Endothelial cell of umbilical vein (primary cell): ENCODE results near the gene TBC1D9B. TPM values are rescaled to one million over a fixed set of nuclear protein-coding genes. Genes with fewer than 3 reads are reported as not detected.
"Not testable (repeated sequence)": the region's sequence is repeated elsewhere in the genome, so short reads cannot be mapped to it uniquely, and the experiment has no call there.

Source experiments
- BruUV-seq: library from RNA; stranded (reverse); fragments of 400-500 nt; replicated peaks from 2 replicates; lab custom pipeline; 2021; lab: Mats Ljungman, UMichigan
- CTCF ChIA-PET: fragments of 300-600, 350-600 bp; sonication (Branson Sonifier 250); formaldehyde crosslinking; loops from one replicate; lab custom pipeline; 2021; ENCODE audit warnings: antibody characterized with exemption, inconsistent platforms; lab: Charles Lee
- POLR2A ChIA-PET: fragments of 300-600, 350-600 bp; sonication (Branson Sonifier 250); formaldehyde crosslinking; loops from one replicate; lab custom pipeline; 2021; ENCODE audit warnings: antibody characterized with exemption, inconsistent platforms; lab: Charles Lee
- DNase-seq: peaks from one replicate; pipeline ENCODE4 v3.0.0-alpha.2; 2011; ENCODE audit warnings: low read depth, low spot score
- FAIRE-seq: peaks from 2 replicates; lab custom pipeline; 2011; peaks lifted over from hg19 to GRCh38; lab: Jason Lieb, UNC
- H2AFZ ChIP-seq: 2 replicates; pipeline ENCODE4 v1.6.0; 2012; ENCODE audit warnings: low read depth, low read length, control low read depth, inconsistent platforms
- H3K27ac ChIP-seq: 2 replicates; pipeline ENCODE4 v1.5.1; 2011; ENCODE audit warnings: low read depth, mild to moderate bottlenecking, control low read depth, low read length, moderate library complexity; ENCODE audit not compliant: insufficient read depth
- H3K27me3 ChIP-seq, 2 experiments: 2 replicates each; pipeline versions ENCODE4 v1.6.0 to v1.6.1; 2011; ENCODE audit warnings: low read length in 2 of 2, mixed read lengths in 1 of 2; ENCODE audit not compliant: control insufficient read depth in 2 of 2, insufficient read depth in 2 of 2
- H3K36me3 ChIP-seq, 2 experiments: 2 replicates in 1 of 2; 3 replicates in 1 of 2; pipeline ENCODE4 v1.5.1; 2011; ENCODE audit warnings: low read length in 2 of 2, mild to moderate bottlenecking in 1 of 2, moderate library complexity in 1 of 2; ENCODE audit not compliant: control insufficient read depth in 2 of 2, insufficient read depth in 2 of 2; ENCODE audit errors: extremely low read depth in 1 of 2
- H3K4me1 ChIP-seq: 3 replicates; pipeline ENCODE4 v1.5.1; 2011; ENCODE audit warnings: mild to moderate bottlenecking, low read length; ENCODE audit not compliant: control insufficient read depth, insufficient read depth; ENCODE audit errors: extremely low read depth
- H3K4me2 ChIP-seq: 2 replicates; pipeline ENCODE4 v1.6.1; 2011; ENCODE audit warnings: low read length, control low read depth, mixed read lengths; ENCODE audit not compliant: insufficient read depth
- H3K4me3 ChIP-seq, 3 experiments: fragments of 200-600 bp in 1 of 3; sonication (generic), shearing (Covaris generic) in 1 of 3; replicated peaks in 1 of 3; 2 replicates each; pipeline ENCODE4 v1.5.1; 2011 to 2016; ENCODE audit warnings: control low read depth in 3 of 3, low read length in 3 of 3, mild to moderate bottlenecking in 2 of 3, inconsistent platforms in 1 of 3, low read depth in 1 of 3, moderate library complexity in 1 of 3; ENCODE audit not compliant: insufficient read depth in 1 of 3
- H3K79me2 ChIP-seq: 2 replicates; pipeline ENCODE4 v1.6.0; 2012; ENCODE audit warnings: low read length, inconsistent platforms; ENCODE audit not compliant: control insufficient read depth, insufficient read depth
- H3K9ac ChIP-seq: replicated peaks from 2 replicates; pipeline ENCODE3; 2011; ENCODE audit warnings: low read length, control low read depth; ENCODE audit not compliant: insufficient read depth; ENCODE audit errors: extremely low read depth
- H3K9me1 ChIP-seq: replicated peaks from 3 replicates; pipeline ENCODE4 v1.6.0; 2011; ENCODE audit warnings: mild to moderate bottlenecking, low read length; ENCODE audit not compliant: control insufficient read depth, insufficient read depth; ENCODE audit errors: extremely low read depth
- H3K9me3 ChIP-seq: replicated peaks from 2 replicates; pipeline ENCODE4 v1.5.1; 2012; ENCODE audit warnings: low read length, inconsistent platforms; ENCODE audit not compliant: control insufficient read depth, insufficient read depth
- H4K20me1 ChIP-seq: replicated peaks from 2 replicates; pipeline ENCODE3; 2011; ENCODE audit warnings: mild to moderate bottlenecking, low read length; ENCODE audit not compliant: control insufficient read depth, insufficient read depth; ENCODE audit errors: extremely low read depth
- MAX ChIP-seq: IDR thresholded peaks from 2 replicates; pipeline ENCODE4 v1.6.1; 2011; ENCODE audit not compliant: insufficient read depth, insufficient read length
- dilution Hi-C: fragments of 300-500 bp; cut with MboI; formaldehyde crosslinking; loops from one replicate; pipeline ENCODE4 v1.15.0; 2019; ENCODE audit warnings: low sequenced_read_pairs; ENCODE audit not compliant: extremely low pct_ligation_motif_present
- intact Hi-C: fragments of 100-400 bp; cut with micrococcal nuclease; formaldehyde crosslinking; loops from one replicate; pipeline ENCODE4 v1.10.0; 2022
- polyA plus RNA-seq, 4 experiments: library from polyadenylated mRNA; depleted of rRNA in 3 of 4; stranded (reverse) in 3 of 4; unstranded in 1 of 4; fragments of >200 nt; gene quantifications; 2 replicates each; pipeline versions ENCODE4 v1.2.1 to v1.2.3, GENCODE V29; 2011 to 2012; ENCODE audit warnings: missing spikeins in 1 of 4
- total RNA-seq: library from RNA; stranded (reverse); gene quantifications from 2 replicates; pipeline ENCODE4 v1.2.3, GENCODE V29; 2021

The TBC1D9B gene
- total and polyA plus RNA-seq, 2 donors (not counting 3 experiments of a cell fraction or from before 2014, with no cell fraction given): 82.8 to 150 TPM

DNA sequence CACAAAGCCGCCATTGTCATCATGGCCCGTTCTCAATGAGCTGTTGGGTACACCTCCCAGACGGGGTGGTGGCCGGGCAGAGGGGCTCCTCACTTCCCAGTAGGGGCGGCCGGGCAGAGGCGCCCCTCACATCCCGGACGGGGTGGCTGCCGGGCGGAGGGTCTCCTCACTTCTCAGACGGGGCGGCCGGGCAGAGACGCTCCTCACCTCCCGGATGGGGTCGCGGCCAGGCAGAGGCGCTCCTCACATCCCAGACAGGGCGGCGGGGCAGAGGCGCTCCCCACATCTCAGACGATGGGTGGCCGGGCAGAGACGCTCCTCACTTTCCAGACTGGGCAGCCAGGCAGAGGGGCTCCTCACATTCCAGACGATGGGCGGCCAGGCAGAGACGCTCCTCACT lies 72.8 kb downstream of the TBC1D9B start:
- H3K4me2 ChIP-seq, dilution Hi-C loops, H4K20me1 ChIP-seq, H3K27ac ChIP-seq, POLR2A ChIA-PET, H3K79me2 ChIP-seq, H3K9ac ChIP-seq, BruUV-seq, H3K9me1 ChIP-seq, H3K4me1 ChIP-seq, FAIRE-seq, H3K27me3 ChIP-seq, intact Hi-C loops, CTCF ChIA-PET, H2AFZ ChIP-seq, DNase-seq, H3K9me3 ChIP-seq, H3K4me3 ChIP-seq: not testable (repeated sequence)
- peaks cover 13 to 57% of the 10 kb centered on the region in 2 experiments for H3K36me3 ChIP-seq

- Histone ChIP-seq H3K27me3 (no peaks in the 10 kb centered on the region), H2AFZ (no peak overlapping the region), H3K4me1 (no peaks in the 10 kb centered on the region), H3K4me3 (no peak overlapping the region), H3K79me2 (peaks cover 2% of the 10 kb centered on the region), H3K9ac (no peak overlapping the region), H3K27ac (no peak overlapping the region), H3K36me3 (peaks cover 15 to 61% of the 10 kb centered on the region in 2 experiments), H3K9me3 (no peaks in the 10 kb centered on the region), H3K4me2 (no peak overlapping the region), H3K9me1 (no peaks in the 10 kb centered on the region), H4K20me1 (no peaks in the 10 kb centered on the region)
- intact Hi-C loops (no loop called here), dilution Hi-C loops (no loop called here)
- CTCF ChIA-PET: no interaction called here
- TF ChIP-seq MAX: no peak
- no TSS peak for BruUV-seq
- POLR2A ChIA-PET: no interaction called here
- DNase-seq (no peak), FAIRE-seq (no peak)
Observed at GRCh38 chr5:179834120-179834519, 73.6 kb downstream of the TBC1D9B start.
